Islet precursor cell (in vitro differentiated cells): ENCODE measurements around the gene PTGIR.
A peak's percentile ranks its signal among the peaks of the same experiment; 100 is the strongest.

ENCODE experiments used
- DNase-seq: peaks from one replicate; pipeline ENCODE4 v3.0.0-alpha.2; 2018

The PTGIR gene

GRCh38 chr19:46599716-46600373 is 25.0 kb downstream of the PTGIR start:
- DNase-seq, result no peak

GRCh38 chr19:46598372-46598917 is 26.4 kb downstream of the PTGIR start:
- no peak for DNase-seq

GRCh38 chr19:46596008-46596407 is 28.9 kb downstream of the PTGIR start:
- no peak for DNase-seq

DNA sequence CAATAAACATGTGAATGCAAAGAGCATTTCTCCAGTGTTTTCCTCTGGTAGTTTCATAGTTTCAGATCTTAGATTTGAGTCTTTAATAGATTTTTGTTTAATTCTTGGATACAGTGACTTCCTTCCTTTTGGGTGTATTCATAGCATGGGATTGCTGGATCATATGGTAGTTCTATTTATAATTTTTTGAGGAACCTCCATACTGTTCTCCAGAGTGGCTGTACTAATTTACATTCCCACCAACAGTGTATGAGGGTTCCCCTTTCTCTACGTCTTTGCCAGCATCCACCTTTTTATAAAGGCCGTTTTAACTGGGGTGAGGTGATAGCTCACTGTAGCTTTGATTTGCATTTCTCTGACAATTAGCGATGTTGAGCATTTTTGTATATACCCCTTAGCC is 33.0 kb downstream of the PTGIR start:
- DNase-seq, result no peak

- no peak for DNase-seq
Observed at GRCh38 chr19:46591254-46591653, 33.6 kb downstream of the PTGIR start.

- no peak for DNase-seq
Observed at GRCh38 chr19:46587861-46588260, 37.0 kb downstream of the PTGIR start.

- DNase-seq, result no peak
Observed at GRCh38 chr19:46586294-46586693, 38.6 kb downstream of the PTGIR start.

- DNase-seq, result no peak
Observed at GRCh38 chr19:46585539-46585938, 39.4 kb downstream of the PTGIR start.

- no peak for DNase-seq
Observed at GRCh38 chr19:46580247-46580646, 44.6 kb downstream of the PTGIR start.

GRCh38 chr19:46579361-46579879 is 45.5 kb downstream of the PTGIR start:
- DNase-seq, result no peak

- no peak for DNase-seq
Observed at GRCh38 chr19:46578450-46578849, 46.4 kb downstream of the PTGIR start.

- DNase-seq, result no peak
Observed at GRCh38 chr19:46574533-46574932, 50.4 kb downstream of the PTGIR start.

- DNase-seq, result no peak
Observed at GRCh38 chr19:46573679-46574498, 51.0 kb downstream of the PTGIR start.

- peak; percentile 78 for DNase-seq
Observed at GRCh38 chr19:46571495-46571894, 53.4 kb downstream of the PTGIR start.
